ENCODE results near the gene PLPP1.

- TF ChIP-seq POLR2A (IDR thresholded peaks at IDR 0.05; ENCODE audit: low read length) (no peak), GATA1 (IDR thresholded peaks at IDR 0.05; ENCODE audit: low read depth, low read length) (no peak)
These were observed 35.8 kb upstream of the PLPP1 start for GRCh38 chr5:55570570-55570969.
